Keratinocyte (primary cell): ENCODE results near the gene ALCAM. TPM values are rescaled to one million over a fixed set of nuclear protein-coding genes. Genes with fewer than 3 reads are reported as not detected.

Experiments
- DNase-seq: peaks from one replicate; pipeline ENCODE4 v3.0.0-alpha.2; 2011; ENCODE audit warnings: low read depth, missing footprints, low spot score
- FAIRE-seq: peaks from 2 replicates; lab custom pipeline; 2011; peaks lifted over from hg19 to GRCh38; lab: Jason Lieb, UNC
- H2AFZ ChIP-seq: 2 replicates; pipeline ENCODE4 v1.6.0; 2012; ENCODE audit warnings: low read length, control low read depth, inconsistent platforms; ENCODE audit not compliant: control insufficient read depth
- H3K27ac ChIP-seq: 2 replicates; pipeline ENCODE4 v1.5.1; 2011; ENCODE audit warnings: low read length; ENCODE audit not compliant: control insufficient read depth, insufficient read depth
- H3K27me3 ChIP-seq: 3 replicates; pipeline ENCODE4 v1.6.0; 2011; ENCODE audit warnings: low read length; ENCODE audit not compliant: control insufficient read depth, insufficient read depth; ENCODE audit errors: extremely low read depth
- H3K36me3 ChIP-seq, 2 experiments: 2 replicates in 1 of 2; 3 replicates in 1 of 2; pipeline ENCODE4 v1.5.1; 2011; ENCODE audit warnings: low read length in 2 of 2, mild to moderate bottlenecking in 1 of 2; ENCODE audit not compliant: control insufficient read depth in 2 of 2, insufficient read depth in 2 of 2; ENCODE audit errors: extremely low read depth in 1 of 2
- H3K4me1 ChIP-seq: 3 replicates; pipeline ENCODE4 v1.5.1; 2011; ENCODE audit warnings: low read length; ENCODE audit not compliant: control insufficient read depth, insufficient read depth; ENCODE audit errors: extremely low read depth
- H3K4me2 ChIP-seq: 3 replicates; pipeline ENCODE4 v1.6.0; 2011; ENCODE audit warnings: low read depth, low read length; ENCODE audit not compliant: control insufficient read depth, insufficient read depth; ENCODE audit errors: extremely low read depth
- H3K4me3 ChIP-seq, 3 experiments: fragments of 200-600 bp in 1 of 3; sonication (generic) in 1 of 3; 2 replicates in 2 of 3; 3 replicates in 1 of 3; pipeline ENCODE4 v1.5.1; 2011 to 2016; ENCODE audit warnings: low read length in 3 of 3, mild to moderate bottlenecking in 3 of 3, control low read depth in 2 of 3, inconsistent platforms in 1 of 3, low read depth in 1 of 3, mixed read lengths in 1 of 3, mixed run types in 1 of 3, moderate library complexity in 1 of 3; ENCODE audit not compliant: control insufficient read depth in 2 of 3, insufficient read depth in 2 of 3; ENCODE audit errors: extremely low read depth in 1 of 3
- H3K79me2 ChIP-seq: 2 replicates; pipeline ENCODE4 v1.6.0; 2012; ENCODE audit warnings: low read length; ENCODE audit not compliant: control insufficient read depth, insufficient read depth
- H3K9ac ChIP-seq: 3 replicates; pipeline ENCODE4 v1.6.0; 2011; ENCODE audit warnings: low read length; ENCODE audit not compliant: control insufficient read depth, insufficient read depth; ENCODE audit errors: extremely low read depth
- H3K9me1 ChIP-seq: 3 replicates; pipeline ENCODE4 v1.6.0; 2011; ENCODE audit warnings: low read length; ENCODE audit not compliant: control insufficient read depth, insufficient read depth; ENCODE audit errors: extremely low read depth
- H3K9me3 ChIP-seq: 2 replicates; pipeline ENCODE4 v1.5.1; 2012; ENCODE audit warnings: low read depth, low read length; ENCODE audit not compliant: control insufficient read depth
- H4K20me1 ChIP-seq: 3 replicates; pipeline ENCODE4 v1.6.0; 2011; ENCODE audit warnings: low read length; ENCODE audit not compliant: control insufficient read depth, insufficient read depth; ENCODE audit errors: extremely low read depth
- CTCF ChIP-seq, 3 experiments: IDR thresholded peaks in 1 of 3; conservative IDR thresholded peaks in 1 of 3; optimal IDR thresholded peaks in 1 of 3; 2 replicates in 2 of 3; 3 replicates in 1 of 3; pipeline versions ENCODE3 to v1.5.1; 2011; ENCODE audit warnings: low read length in 3 of 3, mild to moderate bottlenecking in 3 of 3, moderate library complexity in 2 of 3, control low read depth in 1 of 3, inconsistent platforms in 1 of 3; ENCODE audit not compliant: insufficient read depth in 2 of 3; ENCODE audit errors: extremely low read depth in 1 of 3
- EZH2 ChIP-seq: IDR thresholded peaks from one replicate; pipeline ENCODE4 v1.6.1; 2012; ENCODE audit warnings: inconsistent platforms, mild to moderate bottlenecking, low read length, moderate library complexity
- dilution Hi-C: fragments of 300-500 bp; cut with MboI; formaldehyde crosslinking; loops from one replicate; pipeline ENCODE4 v1.7.0; 2020; ENCODE audit warnings: low sequenced_read_pairs; ENCODE audit not compliant: extremely low pct_ligation_motif_present
- polyA plus RNA-seq, 5 experiments: library from polyadenylated mRNA; depleted of rRNA in 3 of 5; stranded (reverse) in 3 of 5; stranded (forward) in 1 of 5; unstranded in 1 of 5; fragments of >200 nt; gene quantifications; 1 replicate in 1 of 5; 2 replicates in 3 of 5; 3 replicates in 1 of 5; pipeline versions ENCODE4 v1.2.1 to v1.2.3, GENCODE V29; 2011 to 2012; ENCODE audit warnings: missing spikeins in 2 of 5, low read depth in 1 of 5, low replicate concordance in 1 of 5

Gene ALCAM
- polyA plus RNA-seq, 1 donor (not counting 4 experiments of a cell fraction or from before 2014, with no cell fraction given) = 71.3 TPM

GRCh38 chr3:105483476-105483875, 116.8 kb downstream of the ALCAM start:
- Histone ChIP-seq H3K9ac (no peak overlapping the region), H3K9me1 (no peaks in the 10 kb centered on the region), H2AFZ (no peak overlapping the region), H3K9me3 (no peaks in the 10 kb centered on the region), H3K4me1 (no peaks in the 10 kb centered on the region), H3K4me2 (no peak overlapping the region), H3K27me3 (no peaks in the 10 kb centered on the region), H3K36me3 (no peaks in the 10 kb centered on the region), H4K20me1 (no peaks in the 10 kb centered on the region), H3K27ac (no peak overlapping the region), H3K79me2 (peaks cover 14% of the 10 kb centered on the region), H3K4me3 (no peak overlapping the region)
- dilution Hi-C loops = no loop called here
- no peak for TF ChIP-seq EZH2
- FAIRE-seq = no peak
- DNase-seq = no peak

GRCh38 chr3:105490045-105490444, 123.3 kb downstream of the ALCAM start:
- DNase-seq = no peak
- no peak overlapping the region for H3K4me3 ChIP-seq
- peaks cover 2% of the 10 kb centered on the region for H3K79me2 ChIP-seq
- no peak for TF ChIP-seq CTCF (optimal IDR thresholded peaks at IDR 0.05 in 1 of 3, IDR thresholded peaks at IDR 0.05 in 1 of 3, conservative IDR thresholded peaks at IDR 0.05 in 1 of 3; ENCODE audit: extremely low read depth in 1 of 3, insufficient read depth in 2 of 3, low read length in 3 of 3)
- no peak for TF ChIP-seq EZH2
- no peaks in the 10 kb centered on the region for H3K36me3 ChIP-seq
- dilution Hi-C loops = no loop called here
- no peaks in the 10 kb centered on the region for H3K4me1 ChIP-seq
- no peak overlapping the region for H3K4me2 ChIP-seq
- no peak for FAIRE-seq
- H3K27ac ChIP-seq = no peak overlapping the region
- no peaks in the 10 kb centered on the region for H3K9me1 ChIP-seq
- H3K9me3 ChIP-seq = peaks cover 2% of the 10 kb centered on the region
- no peaks in the 10 kb centered on the region for H4K20me1 ChIP-seq
- H3K27me3 ChIP-seq = no peaks in the 10 kb centered on the region
- no peak overlapping the region for H3K9ac ChIP-seq
- H2AFZ ChIP-seq = no peak overlapping the region

GRCh38 chr3:105493305-105493892, 126.7 kb downstream of the ALCAM start:
- no peak overlapping the region for H3K27ac ChIP-seq
- no peaks in the 10 kb centered on the region for H3K9me1 ChIP-seq
- no peak overlapping the region for H2AFZ ChIP-seq
- no peak for DNase-seq
- H3K9me3 ChIP-seq = peaks cover 2% of the 10 kb centered on the region
- no peak overlapping the region for H3K9ac ChIP-seq
- no peak for TF ChIP-seq EZH2
- TF ChIP-seq CTCF (optimal IDR thresholded peaks at IDR 0.05 in 1 of 3, IDR thresholded peaks at IDR 0.05 in 1 of 3, conservative IDR thresholded peaks at IDR 0.05 in 1 of 3; ENCODE audit: extremely low read depth in 1 of 3, insufficient read depth in 2 of 3, low read length in 3 of 3) = no peak
- H3K79me2 ChIP-seq = peaks cover 2% of the 10 kb centered on the region
- no peaks in the 10 kb centered on the region for H3K36me3 ChIP-seq
- no peak overlapping the region for H3K4me2 ChIP-seq
- no peaks in the 10 kb centered on the region for H4K20me1 ChIP-seq
- FAIRE-seq = no peak
- no peaks in the 10 kb centered on the region for H3K27me3 ChIP-seq
- dilution Hi-C loops = no loop called here
- no peak overlapping the region for H3K4me3 ChIP-seq
- H3K4me1 ChIP-seq = no peaks in the 10 kb centered on the region
